HG02885 (cell line): Measurements from ENCODE around the gene ELFN1.

ENCODE experiments used
- ATAC-seq: cut with Tn5 transposase; IDR thresholded peaks from one replicate; pipeline ENCODE4 v1.9.1; 2021; ENCODE audit warnings: mild to moderate bottlenecking; ENCODE audit not compliant: unreplicated experiment, poor library complexity

ELFN1 gene

DNA sequence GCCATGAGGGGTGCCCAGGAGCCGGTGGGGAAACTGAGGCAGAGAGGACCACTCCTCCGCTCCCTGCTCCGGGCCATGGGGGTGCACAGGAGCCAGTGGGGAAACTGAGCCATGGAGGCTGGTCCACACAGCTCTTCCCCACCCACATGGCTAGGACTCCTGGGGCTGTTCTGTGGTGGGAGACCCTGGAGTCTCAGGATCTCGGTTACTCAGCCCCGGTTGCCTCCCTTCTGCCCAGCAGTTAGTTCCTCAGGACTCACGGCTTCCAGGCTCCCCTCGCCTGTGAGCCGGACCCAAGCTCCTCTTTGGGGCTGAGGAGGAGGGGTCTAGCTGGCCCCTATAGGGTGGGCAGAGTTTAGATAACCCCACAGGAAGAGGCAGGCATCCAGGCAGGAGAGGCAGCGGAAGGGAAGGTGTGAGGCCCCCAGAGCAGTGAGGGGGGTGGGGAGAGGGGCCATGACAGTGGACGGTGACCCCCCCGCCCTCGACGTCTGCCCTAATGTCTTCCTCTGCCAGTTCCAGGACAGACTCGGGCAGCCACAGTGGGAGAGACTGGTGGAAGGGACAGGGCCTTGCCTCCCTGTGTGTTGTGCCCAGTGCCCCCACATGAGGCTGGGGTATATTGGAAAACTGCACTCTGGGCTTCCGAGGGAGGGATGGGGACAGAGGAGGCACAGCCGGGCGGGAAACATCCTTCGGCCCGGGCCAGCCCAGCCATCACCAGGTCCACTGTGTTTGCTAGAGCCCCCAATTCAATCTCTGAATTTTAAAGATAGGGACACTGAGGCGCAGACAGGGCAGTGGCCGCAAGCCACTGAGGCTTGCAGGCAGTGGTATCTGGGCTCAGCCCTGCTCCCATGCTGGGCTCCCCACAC lies 4.3 kb downstream of the ELFN1 start:
- no peak for ATAC-seq

DNA sequence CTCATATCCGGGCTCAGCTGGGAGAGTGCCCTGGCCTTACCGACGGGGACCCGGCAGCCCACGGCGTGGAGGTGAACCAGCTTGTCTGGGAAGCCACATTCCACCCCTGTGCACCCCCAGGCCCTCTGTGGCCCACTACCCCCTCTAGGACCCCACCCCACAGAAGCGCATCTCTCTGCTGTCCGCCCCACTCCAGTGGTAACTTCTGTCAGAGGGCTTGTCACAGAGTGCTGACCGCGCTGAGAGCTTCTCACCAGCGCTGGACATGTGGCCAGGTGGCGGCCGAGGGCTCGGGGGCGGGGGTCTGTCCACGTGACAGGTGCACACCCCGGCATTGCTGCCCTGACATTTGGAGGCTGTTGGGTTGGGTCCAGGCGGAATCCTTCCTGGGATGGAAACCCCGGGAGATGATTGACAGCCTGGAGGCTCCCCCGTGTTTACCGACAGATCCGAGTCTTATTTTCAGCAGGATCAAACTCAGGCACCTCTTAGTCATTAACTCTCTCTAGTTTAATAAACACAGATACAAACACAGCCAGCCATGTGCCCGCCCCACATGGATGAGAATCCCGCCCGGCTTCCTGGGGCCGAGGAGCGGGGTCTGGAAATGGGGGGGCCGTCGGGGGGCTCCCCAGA lies 5.1 kb downstream of the ELFN1 start:
- ATAC-seq: no peak

DNA sequence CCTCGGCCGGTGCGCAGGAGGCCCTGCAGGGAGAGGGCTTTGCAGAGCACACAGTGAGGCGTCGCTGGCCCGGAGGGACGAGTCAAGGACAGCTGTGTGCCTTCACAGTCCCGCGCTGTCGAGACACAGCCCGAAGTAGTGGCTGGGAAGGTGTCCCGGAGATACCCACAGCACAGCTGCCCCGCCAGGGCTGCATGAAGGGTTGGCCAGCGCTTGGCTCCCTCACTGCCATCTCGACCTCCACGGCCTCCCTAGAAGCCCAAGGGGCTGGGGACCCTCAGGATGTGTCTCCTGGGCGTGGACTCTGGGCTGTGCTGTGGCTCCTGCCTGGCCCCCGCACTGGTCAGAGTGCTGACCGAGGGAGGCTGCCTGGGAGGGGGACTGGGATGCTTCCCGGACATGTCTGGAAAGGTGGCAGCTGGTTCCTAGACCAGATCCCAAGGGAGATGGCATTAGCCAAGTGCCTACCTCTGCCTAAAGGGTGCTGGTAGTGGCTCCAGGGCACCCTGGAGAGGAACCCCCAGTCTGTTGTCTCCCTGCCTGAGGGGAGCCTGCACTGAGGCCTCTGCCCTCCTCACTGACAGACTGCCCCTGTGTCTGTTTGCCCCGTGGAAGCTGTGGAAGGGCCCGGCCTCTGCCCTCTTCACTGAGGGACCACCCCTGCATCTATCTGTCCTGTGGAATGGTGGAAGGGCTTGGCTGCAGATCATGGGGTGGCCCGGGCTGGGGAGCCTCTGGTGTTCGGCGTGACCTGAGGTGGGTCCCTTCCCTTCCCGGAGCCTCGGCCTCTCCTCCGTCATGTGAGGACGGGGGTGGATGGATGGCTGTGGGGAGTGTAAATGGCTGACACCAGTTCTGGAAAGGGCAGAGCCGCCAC lies 5.8 kb downstream of the ELFN1 start:
- ATAC-seq: no peak

DNA sequence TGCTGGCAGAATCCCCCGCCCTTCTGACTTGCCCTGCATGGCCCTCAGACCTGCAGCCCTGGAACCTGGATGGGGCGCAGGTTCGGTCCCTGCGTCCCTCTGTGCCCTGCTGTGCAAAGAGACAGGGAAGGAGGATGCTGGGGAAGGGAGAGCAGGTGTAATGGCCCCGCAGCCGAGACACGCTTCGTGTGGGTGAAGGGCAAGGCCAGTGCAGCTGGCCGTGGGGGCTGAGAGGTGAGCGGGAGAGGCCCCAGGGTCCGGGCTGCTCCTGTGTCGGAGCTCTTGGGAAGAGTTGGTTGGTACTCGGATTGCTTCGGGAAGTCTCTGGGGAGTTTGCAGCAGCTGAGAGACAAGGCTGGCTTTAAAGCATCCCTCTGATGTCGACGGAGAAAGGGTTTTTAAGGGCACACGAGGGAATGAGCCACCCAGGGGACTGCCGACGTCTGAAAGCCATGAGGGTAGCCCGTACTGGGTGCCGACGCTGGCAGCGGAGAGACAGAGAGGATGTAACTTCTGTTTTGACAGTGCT lies 6.5 kb downstream of the ELFN1 start:
- no peak for ATAC-seq

DNA sequence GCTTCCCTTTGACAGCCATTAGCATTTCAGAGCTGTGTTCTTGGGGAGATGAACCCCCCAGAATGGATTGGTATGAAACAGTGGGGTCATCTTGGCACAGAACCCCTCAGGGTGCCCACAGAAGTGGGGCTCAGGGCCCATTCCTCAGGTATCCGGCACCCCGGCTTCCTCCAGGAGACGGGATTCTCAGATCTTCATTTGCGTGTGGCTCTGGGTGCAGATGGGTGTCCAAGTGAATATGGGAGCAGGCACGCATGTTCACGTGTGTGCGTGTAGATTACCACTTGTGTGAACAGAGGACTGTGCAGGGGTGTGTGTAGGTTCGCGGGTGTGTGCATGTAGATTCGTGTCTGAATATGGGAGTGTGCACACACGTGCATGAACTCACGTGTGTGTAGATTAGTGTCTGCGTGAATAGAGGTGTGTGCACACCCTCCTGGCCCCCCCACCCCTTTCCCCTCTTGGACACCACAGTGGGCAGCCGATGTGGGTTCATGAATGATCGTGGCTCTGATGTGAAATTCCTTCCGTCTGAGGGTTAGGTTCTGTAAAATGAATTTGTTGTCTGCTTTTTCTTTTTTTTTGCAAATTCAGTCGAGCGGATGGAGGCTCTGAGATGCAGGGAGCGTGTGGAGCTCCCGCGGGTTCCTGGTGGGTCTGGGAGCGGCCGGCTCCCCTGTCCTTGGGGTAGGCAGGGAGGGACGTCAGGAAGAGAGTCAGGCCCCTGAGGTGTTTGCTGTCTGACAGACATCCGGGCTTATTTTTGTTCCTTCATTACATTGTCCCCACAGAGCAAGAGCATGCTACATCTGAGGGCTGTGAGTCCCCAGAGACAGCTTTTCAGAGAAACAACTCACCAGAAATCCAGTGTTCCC lies 7.4 kb downstream of the ELFN1 start:
- no peak for ATAC-seq

DNA sequence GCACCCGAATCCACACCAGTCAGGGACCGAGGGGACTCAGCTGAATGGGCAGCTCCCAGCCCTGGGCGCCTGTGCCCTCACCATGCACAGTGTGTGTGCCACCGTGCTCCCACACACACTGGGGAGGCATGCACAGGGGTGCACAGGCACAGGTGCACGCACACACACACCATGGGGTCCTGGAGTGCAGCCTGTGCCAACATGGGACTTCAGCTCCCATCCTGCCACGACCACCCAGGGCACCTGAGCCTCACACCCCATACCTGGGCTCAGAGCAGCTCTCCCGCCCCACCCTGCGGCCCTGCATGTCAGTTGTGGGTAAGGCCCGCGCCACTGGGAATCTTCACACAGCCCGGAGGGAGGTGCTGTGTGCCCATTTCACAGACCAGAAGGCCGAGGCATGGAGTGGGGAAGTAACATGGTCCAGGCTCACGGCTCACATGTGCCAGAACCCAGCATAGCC lies 8.0 kb downstream of the ELFN1 start:
- ATAC-seq: no peak

DNA sequence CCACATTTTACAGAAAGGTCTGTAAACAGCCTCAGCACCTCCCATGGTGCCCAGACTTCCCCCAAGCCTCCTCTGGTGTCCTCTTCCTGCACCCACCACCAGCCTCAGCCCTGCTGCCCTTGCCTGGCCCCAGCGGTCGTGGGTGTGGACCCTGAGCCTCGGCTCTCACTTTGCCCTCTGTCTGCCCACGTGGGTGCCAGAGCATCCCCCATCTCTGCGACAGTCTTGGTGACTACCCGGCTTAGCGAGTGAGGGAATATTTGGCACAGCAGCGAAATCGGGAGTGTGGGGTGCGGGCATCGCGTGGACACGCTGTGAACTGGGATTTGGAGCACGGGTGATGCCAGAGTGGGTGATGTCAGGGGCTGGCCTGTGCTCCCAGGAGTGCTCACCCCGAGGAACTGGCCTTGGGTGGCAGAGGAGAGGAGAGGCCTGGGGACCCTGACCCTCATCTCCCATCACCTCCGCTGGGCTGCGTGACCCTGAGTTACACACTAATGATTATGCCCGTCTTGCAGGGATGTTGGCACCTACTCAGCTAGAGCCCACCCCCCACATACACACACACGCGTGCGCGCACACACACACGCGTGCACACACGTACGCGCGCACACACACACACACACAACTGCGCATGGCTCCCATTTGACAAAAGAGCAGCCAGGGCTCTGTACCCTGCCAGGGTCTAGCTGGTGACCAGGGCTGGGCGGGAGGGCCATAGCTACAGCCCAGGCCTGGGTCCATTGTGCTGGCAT lies 8.7 kb downstream of the ELFN1 start:
- ATAC-seq: no peak

DNA sequence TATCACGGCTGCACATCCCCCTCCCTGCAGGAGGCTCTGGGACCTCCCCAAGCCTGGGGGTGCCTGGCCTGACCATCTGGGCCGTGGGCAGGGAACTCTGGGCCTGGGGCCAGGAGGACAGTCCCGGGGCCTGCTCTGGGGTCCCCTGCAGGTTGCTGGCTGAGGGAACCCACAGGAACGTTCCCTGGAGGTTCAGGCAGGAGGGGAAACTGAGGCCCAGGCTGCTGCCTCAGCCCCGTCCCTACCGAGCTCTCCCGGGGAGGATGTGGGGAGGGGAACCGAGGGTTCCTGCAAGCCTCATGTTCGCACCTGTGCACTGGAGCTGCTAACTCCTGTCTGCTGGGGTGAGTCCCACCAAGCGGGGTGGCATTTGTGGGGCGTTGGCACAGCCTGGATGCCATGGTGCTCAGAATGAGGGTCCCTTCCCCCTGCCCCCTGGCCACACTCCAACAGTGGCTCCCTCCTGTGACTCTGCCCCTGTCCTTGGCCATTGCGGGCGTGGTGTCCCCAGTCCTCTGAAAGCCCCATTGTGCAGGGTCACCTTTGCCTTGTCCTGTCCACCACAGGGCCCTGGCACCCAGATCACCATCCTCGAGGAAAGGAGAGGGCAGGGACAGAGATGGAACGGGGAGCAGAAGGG lies 9.4 kb downstream of the ELFN1 start:
- ATAC-seq: no peak

DNA sequence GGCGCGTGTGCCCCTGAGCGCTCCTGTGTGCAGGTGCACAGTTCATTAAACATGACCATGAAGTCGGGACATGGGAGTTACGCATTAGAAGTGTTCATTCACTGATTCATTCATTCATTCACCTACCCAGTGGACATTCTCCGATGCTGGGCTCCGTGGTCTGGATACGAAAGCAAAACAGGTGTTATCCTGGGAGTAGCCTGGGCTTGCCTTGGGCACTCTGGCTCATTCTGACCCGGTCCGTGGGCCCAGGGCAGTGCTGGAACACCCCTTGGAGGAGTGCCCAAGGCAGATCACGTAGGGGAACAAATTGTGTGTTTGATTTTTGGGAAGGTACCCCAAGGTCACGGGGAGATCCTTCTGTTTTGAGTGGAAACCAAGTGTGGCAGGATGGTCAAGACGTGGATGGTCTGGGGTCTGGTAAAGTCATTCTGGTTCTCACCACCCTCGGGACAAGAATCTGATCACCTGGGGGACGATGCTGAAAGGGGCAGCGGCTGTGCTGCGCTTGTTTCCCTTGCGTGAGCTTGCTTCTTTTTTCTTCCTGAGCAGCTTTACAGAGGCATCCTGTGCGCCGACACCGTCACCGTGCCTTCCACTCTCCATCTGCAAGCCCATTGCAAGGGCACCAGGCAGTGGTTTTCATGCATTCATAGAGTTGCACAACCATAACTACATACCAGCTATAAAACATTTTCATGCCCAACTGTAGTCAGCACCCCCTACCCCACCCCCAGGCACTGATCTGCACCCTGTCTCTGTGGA lies 10.1 kb downstream of the ELFN1 start:
- no peak for ATAC-seq

DNA sequence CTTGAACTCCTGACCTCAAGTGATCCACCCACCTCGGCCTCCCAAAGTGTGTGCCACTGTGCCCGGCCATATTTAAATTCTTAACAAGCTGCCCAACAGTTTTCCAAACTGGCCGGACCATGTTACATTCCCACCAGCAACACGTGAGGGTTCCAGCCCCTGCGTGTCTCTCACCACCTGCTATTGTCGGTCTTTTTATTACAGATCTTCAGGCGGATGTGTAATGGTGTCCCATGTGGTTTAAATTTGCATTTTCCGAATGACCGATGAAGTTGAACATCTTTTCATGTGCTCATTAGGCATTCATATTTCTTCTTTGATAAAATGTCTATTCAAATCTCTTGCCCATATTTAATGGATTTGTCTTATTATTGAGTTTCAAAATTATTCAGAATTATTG lies 11.5 kb downstream of the ELFN1 start:
- no peak for ATAC-seq

DNA sequence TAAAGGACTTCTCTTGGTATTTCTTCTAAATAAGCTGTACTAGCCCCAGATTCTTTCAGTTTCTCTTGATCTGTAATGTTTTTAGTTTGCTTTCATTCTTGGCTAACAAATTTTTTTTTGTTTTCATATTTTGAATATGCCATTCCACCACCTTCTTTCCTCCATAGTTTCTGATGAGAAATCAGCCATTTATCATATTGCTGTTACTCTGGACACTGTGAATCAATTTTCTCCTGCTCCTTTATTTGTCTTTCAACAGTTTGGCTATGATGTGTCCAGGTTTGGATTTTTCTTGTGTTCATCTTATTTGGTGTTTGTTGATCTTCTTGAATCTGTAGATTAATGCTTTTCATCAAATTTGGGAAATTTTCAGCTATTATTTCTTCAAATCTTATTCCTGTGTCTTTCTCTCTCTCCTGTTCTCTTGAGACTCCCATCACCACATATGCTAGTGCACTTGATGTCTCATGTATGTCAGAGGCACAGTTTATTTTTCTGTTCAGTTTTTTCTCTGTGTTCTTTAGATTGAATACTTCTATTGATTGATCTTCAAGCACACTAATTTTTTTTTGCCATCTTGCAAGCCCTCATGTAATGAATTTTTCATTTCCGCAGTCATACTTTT lies 15.0 kb downstream of the ELFN1 start:
- ATAC-seq: no peak

DNA sequence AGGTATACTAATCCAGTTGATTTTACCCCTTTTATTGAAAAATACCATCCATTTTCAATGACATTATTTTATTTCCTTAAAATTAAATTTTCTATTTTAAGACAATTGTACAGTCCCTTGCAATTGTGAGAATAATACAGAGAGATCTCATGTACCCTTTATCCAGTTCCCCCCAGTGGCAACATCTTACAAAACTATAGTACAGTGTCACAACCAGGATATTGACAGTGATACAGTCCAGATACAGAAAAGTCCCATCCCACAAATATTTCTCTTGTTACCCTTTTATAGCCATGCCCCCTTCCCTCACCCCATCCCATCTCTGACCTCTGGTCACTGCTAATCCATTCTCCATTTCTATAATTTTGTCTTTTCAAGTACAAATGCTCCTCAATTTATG lies 18.5 kb downstream of the ELFN1 start:
- no peak for ATAC-seq

DNA sequence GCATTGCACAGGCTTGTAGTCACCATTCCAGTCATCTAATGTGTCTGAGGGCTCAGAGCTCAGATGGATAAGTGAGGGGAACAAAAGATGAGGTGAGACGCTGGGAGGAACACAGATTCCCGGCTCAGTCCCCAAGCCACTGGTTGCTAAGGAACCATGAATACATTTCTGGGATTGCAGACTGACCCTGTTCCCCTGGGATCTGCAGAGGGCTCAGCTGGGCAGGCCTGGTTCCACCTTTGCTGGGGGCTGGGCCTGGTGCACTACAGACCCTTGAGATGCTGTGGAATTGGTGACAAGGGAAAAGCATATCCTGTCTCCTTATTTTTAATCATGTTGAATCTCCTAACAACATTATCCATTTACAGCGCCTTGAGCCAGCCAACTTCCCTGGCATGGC lies 19.2 kb downstream of the ELFN1 start:
- no peak for ATAC-seq

DNA sequence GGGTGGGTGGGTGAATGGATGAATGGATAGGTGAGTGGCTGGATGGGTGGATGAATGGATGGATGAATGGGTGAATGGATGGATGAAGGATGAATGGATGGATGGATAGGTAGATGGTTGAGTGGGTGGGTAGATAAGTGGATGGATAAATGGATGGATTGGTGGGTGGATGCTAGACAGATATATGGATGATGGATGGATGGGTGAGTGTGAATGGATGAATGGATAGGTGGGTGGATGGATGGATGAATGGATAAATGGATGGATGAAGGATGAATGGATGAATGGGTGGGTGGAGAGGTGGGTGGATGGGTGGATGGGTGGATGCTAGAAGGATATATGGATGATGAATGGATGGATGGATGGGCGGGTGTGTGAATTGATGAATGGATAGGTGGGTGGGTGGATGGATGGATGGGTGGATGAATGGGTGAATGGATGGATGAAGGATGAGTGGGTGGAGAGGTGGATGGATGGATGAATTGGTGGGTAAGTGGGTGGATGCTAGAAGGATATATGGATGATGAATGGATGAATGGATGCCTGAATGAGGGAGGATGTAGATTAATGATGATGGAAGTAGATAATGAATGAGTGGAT lies 20.4 kb downstream of the ELFN1 start:
- ATAC-seq: no peak

DNA sequence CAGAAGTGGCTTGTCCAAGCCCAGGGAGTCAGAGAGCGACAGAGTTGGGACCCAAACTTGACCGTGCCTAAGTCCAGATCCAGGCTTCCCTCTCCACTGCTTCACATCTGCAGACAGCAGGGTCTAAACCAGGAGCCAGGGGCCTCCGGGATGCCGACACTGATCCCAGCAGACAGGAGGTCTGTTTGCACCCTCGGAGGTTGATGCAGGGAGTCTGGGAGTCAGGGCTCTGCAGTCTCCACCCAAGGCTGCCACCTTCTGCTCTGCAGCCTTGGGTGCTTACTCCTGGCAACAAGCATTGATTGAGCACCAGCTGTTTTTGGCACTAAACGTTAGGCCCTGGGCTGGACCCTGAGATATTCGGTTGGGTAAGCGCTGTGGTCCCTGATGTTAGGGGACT lies 21.0 kb downstream of the ELFN1 start:
- ATAC-seq: no peak

DNA sequence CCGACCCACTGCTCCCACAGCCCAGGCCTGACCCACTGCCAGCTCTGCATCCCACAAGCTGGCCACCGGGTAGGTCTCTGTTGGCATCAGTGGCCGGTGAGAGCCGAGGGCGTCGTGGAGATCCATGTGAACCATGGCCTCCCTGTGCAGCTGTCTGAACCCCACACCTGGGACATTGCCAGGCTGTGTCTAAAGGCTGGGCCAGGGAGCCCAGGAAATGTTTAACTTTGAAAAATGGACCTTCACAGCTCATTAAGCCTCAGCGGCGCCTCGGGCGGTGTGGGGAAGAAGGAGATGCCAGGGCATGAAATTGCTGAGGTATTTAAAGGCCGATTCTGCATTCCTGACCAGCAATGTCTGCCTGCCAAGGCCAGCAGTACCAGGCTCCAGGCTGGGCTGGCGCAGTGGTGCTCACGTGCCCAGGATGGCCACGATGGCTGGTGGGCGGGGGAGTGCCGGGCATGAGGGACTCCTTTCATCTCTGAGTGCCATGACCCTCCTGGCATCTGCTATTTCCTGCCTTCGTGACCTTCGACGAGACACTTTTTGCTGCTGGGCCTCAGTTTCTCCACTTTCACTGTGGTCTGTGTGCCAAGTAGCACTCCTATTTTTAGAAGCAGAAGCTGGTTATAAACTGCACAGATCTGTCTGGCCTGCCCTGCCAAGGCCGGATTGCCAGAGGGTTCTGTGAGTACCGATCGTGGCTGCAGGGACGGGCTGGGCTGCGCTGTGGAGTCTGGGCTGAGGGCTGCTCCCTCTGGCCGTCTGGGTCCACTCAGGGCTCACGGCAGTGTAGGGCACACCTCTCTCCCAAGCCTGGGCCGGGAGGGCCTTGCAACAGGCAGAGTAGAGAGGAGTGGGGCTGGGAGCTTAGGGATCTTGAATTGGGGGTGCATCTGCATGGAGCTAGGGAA lies 21.8 kb downstream of the ELFN1 start:
- no peak for ATAC-seq
